ENCODE data around the gene GFPT2. TPM values are rescaled to one million over a fixed set of nuclear protein-coding genes. Genes with fewer than 3 reads are reported as not detected.

GFPT2 gene
- total RNA-seq, 2 donors from 2014 or later = 0.39 to 0.70 TPM

DNA sequence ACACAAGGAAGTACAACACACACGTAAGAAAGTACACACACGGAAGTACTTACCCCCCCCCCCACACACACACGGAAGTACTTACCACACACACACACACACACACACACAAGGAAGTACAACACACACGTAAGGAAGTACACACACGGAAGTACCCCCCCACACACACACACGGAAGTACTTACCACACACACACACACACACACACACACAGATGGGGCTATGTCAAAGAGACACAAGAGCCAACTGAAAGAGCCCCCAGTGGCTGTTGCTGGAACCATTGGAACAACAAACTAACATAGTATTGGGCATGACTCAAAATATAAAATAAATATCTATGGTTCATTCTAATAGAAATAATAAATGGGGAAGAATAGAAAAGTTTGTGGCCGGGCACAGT is 56.4 kb downstream of the GFPT2 start:
- peaks cover 0 to 2% of the 10 kb centered on the region in 2 donors for H3K36me3 Mint-ChIP-seq (ENCODE audit: insufficient read depth in 2 of 2)
- peaks cover 5% of the 10 kb centered on the region for H3K27me3 Mint-ChIP-seq (ENCODE audit: low read depth)
- H3K9me3 Mint-ChIP-seq = no peaks in the 10 kb centered on the region
- DNase-seq (no peak), ATAC-seq (replicated peaks in 1 of 2) (no peak)
- H3K27ac Mint-ChIP-seq = peak overlapping the region; percentile 22
- peaks cover 15% of the 10 kb centered on the region for H3K4me1 Mint-ChIP-seq (ENCODE audit: low read depth)
- H3K4me3 Mint-ChIP-seq = no peak overlapping the region

- peaks cover 2 to 5% of the 10 kb centered on the region in 2 donors for H3K36me3 Mint-ChIP-seq (ENCODE audit: insufficient read depth in 2 of 2)
- no peaks in the 10 kb centered on the region for H3K9me3 Mint-ChIP-seq
- no peaks in the 10 kb centered on the region for H3K27me3 Mint-ChIP-seq (ENCODE audit: low read depth)
- DNase-seq (no peak), ATAC-seq (replicated peaks in 1 of 2) (no peak)
- no peak overlapping the region for H3K4me3 Mint-ChIP-seq
- H3K4me1 Mint-ChIP-seq (ENCODE audit: low read depth) = peaks cover 27% of the 10 kb centered on the region
- H3K27ac Mint-ChIP-seq = no peak overlapping the region
Measured at GRCh38 chr5:180294913-180295555, 58.1 kb downstream of the GFPT2 start.

DNA sequence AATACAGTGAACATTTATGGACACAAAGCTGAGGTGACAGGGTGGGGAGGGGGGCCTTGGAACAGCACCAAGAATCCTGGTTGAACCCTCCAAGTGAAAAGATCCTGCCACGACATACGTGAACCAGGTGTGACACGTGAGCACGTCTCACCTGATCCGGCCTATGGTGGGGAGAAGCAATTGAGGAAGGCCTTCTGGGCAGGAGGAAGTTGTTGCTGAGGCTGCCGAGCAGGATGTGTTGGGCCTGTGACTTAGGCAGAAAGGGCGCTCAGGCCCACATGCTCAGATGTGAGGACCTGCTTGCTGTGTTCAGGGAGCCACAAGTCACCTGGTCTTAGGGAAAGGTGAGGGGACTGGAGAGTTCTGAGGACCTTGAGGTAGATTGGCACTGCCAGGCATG is 58.7 kb downstream of the GFPT2 start:
- ATAC-seq (replicated peaks in 1 of 2) = no peak
- H3K9me3 Mint-ChIP-seq = no peaks in the 10 kb centered on the region
- H3K4me3 Mint-ChIP-seq = no peak overlapping the region
- DNase-seq = no peak
- H3K27me3 Mint-ChIP-seq (ENCODE audit: low read depth) = no peaks in the 10 kb centered on the region
- peaks cover 33% of the 10 kb centered on the region for H3K4me1 Mint-ChIP-seq (ENCODE audit: low read depth)
- peaks cover 2 to 5% of the 10 kb centered on the region in 2 donors for H3K36me3 Mint-ChIP-seq (ENCODE audit: insufficient read depth in 2 of 2)
- H3K27ac Mint-ChIP-seq = no peak overlapping the region

DNA sequence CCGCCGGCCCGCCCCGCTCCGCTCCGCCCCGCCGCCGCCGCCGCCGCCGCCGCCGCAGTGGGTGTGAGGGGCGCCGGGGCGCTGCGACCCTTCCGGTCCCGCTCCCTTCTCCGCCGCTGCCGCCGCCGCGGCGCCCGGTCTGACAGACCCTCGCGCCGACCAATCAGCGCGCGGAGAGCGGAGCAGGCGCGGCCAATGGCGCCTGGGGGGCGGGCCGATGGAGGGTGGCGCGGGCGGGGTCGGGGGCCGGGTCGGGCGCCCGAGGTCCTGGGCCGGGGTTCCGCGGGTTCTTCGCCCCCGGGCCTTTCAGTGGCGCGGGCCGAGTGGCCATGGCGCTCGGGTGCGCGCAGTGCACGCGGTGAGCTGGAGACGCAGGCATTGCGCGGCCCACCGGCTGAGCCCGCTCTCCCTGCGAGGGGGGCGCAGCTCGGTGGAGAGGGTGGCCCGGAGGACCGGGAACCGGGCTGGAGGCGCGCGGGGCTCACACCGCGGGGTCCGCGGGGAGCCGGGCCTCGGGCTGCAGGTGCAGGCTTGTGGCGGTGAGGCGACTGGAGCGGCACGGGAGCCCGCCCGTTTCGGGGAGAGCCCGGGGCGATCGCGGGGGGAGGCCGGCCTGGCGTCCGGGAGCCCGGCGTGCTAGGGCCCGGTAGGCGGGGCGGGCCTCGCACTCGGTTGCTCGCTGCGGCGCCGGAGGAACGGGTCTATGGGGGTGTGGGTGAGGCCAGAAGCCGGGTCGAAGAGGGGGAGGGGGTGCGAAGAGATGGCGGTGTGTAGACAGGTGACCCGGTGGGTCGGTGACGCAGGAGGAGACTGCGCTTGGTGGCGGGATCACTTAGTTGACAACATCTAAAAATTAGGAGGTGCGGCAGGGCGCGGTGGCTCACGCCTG is 60.9 kb downstream of the GFPT2 start, which contains the start of gene MAPK9:
Gene MAPK9, minus strand, starts transcription at position 141 of the 889 bp plus-strand sequence. CDS start 11,522 bp downstream, outside the sequence.
- H3K4me3 Mint-ChIP-seq = peak within 1 kb of the TSS; percentile 97 to 99
- H3K9me3 Mint-ChIP-seq = no peaks in the 10 kb centered on the region
- DNase-seq (peak; percentile 88 to 89), ATAC-seq (replicated peaks in 1 of 2) (peak; percentile 86)
- H3K4me1 Mint-ChIP-seq (ENCODE audit: low read depth) = peaks cover 45% of the 10 kb centered on the region
- H3K36me3 Mint-ChIP-seq (ENCODE audit: insufficient read depth in 2 of 2) = peaks cover 2 to 5% of the 10 kb centered on the region in 2 donors
- peak within 1 kb of the TSS; percentile 92 for H3K27ac Mint-ChIP-seq
- no peaks in the 10 kb centered on the region for H3K27me3 Mint-ChIP-seq (ENCODE audit: low read depth)

DNA sequence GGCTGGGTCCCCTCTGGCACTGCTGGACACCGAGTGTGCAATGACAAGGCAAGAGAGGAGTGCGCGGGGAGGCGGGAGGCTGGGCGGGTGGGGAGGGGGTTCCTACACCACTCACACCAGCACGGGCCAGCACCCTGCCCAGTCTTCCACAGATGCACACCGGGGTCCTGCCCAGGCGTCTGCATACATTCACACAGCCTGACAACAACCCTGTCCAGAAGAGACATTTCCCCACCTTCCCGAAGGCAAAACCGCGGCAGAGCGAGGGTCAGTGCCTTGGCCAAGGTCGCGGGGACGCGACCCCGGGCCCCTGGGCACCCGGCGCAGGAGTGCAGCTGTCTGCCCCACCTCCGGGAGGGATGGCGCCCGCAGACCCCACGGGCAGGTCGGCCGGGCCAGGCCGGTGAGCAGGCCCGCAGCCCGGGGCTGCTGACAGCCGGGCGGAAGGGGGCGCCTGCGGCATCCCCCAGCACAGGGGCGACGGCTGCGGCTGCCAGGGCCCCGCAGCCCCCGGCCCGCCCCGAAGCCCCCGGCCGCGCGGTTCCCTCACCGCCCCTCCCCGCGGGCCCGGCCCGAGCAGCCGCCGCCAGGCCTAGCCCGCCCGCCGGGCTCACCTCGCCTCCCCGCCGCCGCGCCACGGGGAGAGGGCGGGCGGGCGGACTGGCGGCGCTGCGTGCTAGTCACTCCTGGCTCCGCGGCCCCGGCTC is 61.7 kb downstream of the GFPT2 start:
- Mint-ChIP-seq H3K27me3 (ENCODE audit: low read depth) (no peaks in the 10 kb centered on the region), H3K4me3 (peak overlapping the region; percentile 91 to 99), H3K36me3 (ENCODE audit: insufficient read depth in 2 of 2) (peaks cover 2 to 9% of the 10 kb centered on the region in 2 donors), H3K27ac (no peak overlapping the region), H3K4me1 (ENCODE audit: low read depth) (peaks cover 45% of the 10 kb centered on the region), H3K9me3 (no peaks in the 10 kb centered on the region)
- DNase-seq = peak; percentile 38 to 51
- ATAC-seq (replicated peaks in 1 of 2) = peak; percentile 23 to 28

DNA sequence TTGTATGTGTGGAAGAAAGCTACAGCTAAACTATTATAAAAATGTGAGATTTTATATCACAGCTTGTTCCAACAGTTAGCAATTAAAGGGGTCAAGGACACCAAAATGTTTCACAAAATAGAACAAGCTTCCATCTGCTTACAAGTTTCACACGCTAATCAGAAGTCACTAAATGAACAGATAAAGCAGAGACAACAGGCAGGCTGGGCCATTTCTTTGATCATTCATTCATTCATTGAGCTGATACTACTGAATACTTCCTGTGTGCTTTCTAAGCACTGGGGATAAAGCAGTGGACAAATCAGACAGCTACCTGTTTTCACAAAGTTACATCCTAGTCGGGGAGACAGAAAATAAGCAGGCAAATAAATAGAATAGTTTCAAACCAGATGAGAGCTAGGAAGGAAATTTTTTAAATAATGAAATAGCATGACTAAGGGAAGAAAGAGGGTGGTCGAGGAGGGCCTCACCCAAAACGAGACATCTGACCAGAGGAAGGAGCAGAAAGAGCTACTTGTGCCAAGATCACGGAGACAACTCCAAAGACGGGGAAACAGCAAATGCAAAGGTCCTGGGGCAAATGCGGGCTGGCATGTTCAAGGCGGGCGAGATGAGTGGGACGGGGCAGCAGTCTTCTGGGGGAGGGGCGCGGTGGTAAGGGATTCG is 62.4 kb downstream of the GFPT2 start:
- Mint-ChIP-seq H3K27ac (peak overlapping the region; percentile 90), H3K36me3 (ENCODE audit: insufficient read depth in 2 of 2) (peaks cover 2 to 9% of the 10 kb centered on the region in 2 donors), H3K27me3 (ENCODE audit: low read depth) (no peaks in the 10 kb centered on the region), H3K4me1 (ENCODE audit: low read depth) (peaks cover 45% of the 10 kb centered on the region), H3K9me3 (no peaks in the 10 kb centered on the region), H3K4me3 (peak overlapping the region; percentile 91 to 99)
- DNase-seq (no peak), ATAC-seq (replicated peaks in 1 of 2) (no peak)

DNA sequence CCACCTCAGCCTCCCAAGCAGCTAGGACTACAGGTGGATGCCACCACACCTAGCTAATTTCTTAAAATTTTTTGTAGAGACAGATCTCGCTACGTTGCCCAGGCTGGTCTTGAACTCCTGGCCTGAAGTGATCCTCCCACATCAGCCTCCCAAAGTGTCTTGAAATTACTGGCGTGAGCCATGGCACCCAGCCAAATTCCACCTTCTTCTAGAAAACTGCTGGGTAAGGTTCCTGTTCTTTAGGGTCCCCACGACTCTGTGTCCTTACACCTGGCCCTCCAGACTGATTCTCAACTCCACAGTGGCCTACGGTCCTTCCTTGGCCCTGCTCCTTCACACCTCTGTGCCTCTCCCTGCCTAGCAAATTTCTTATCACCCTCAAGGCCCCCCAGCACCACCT is 63.2 kb downstream of the GFPT2 start:
- Mint-ChIP-seq H3K27me3 (ENCODE audit: low read depth) (no peaks in the 10 kb centered on the region), H3K4me1 (ENCODE audit: low read depth) (peaks cover 45% of the 10 kb centered on the region), H3K4me3 (peak overlapping the region in 1 of 2 donors; percentile 99), H3K9me3 (no peaks in the 10 kb centered on the region), H3K27ac (no peak overlapping the region), H3K36me3 (ENCODE audit: insufficient read depth in 2 of 2) (peaks cover 2 to 10% of the 10 kb centered on the region in 2 donors)
- DNase-seq (no peak), ATAC-seq (replicated peaks in 1 of 2) (no peak)

GRCh38 chr5:180289433-180289832 is 63.7 kb downstream of the GFPT2 start:
- peaks cover 4 to 12% of the 10 kb centered on the region in 2 donors for H3K36me3 Mint-ChIP-seq (ENCODE audit: insufficient read depth in 2 of 2)

GRCh38 chr5:180287868-180288267 is 65.3 kb downstream of the GFPT2 start:
- H3K27me3 Mint-ChIP-seq (ENCODE audit: low read depth) = no peaks in the 10 kb centered on the region
- H3K9me3 Mint-ChIP-seq = no peaks in the 10 kb centered on the region
- no peak overlapping the region for H3K4me3 Mint-ChIP-seq
- peaks cover 34% of the 10 kb centered on the region for H3K4me1 Mint-ChIP-seq (ENCODE audit: low read depth)
- H3K27ac Mint-ChIP-seq = no peak overlapping the region
- ATAC-seq (replicated peaks in 1 of 2) (no peak), DNase-seq (no peak)
- H3K36me3 Mint-ChIP-seq (ENCODE audit: insufficient read depth in 2 of 2) = peaks cover 7 to 15% of the 10 kb centered on the region in 2 donors

More at GRCh38 chr5:180289433-180289832, 63.7 kb downstream of the GFPT2 start:
- ATAC-seq (replicated peaks in 1 of 2) (no peak), DNase-seq (no peak)
- no peaks in the 10 kb centered on the region for H3K9me3 Mint-ChIP-seq
- H3K4me1 Mint-ChIP-seq (ENCODE audit: low read depth) = peaks cover 45% of the 10 kb centered on the region
- no peak overlapping the region for H3K27ac Mint-ChIP-seq
- no peak overlapping the region for H3K4me3 Mint-ChIP-seq
- no peaks in the 10 kb centered on the region for H3K27me3 Mint-ChIP-seq (ENCODE audit: low read depth)

- no peak overlapping the region for H3K4me3 Mint-ChIP-seq
- H3K27ac Mint-ChIP-seq = no peak overlapping the region
- no peak for DNase-seq
- no peaks in the 10 kb centered on the region for H3K9me3 Mint-ChIP-seq
- H3K4me1 Mint-ChIP-seq (ENCODE audit: low read depth) = peaks cover 30% of the 10 kb centered on the region
- ATAC-seq (replicated peaks in 1 of 2) = no peak
- peaks cover 7 to 17% of the 10 kb centered on the region in 2 donors for H3K36me3 Mint-ChIP-seq (ENCODE audit: insufficient read depth in 2 of 2)
- H3K27me3 Mint-ChIP-seq (ENCODE audit: low read depth) = no peaks in the 10 kb centered on the region
Measured at GRCh38 chr5:180287404-180287803, 65.7 kb downstream of the GFPT2 start.

DNA sequence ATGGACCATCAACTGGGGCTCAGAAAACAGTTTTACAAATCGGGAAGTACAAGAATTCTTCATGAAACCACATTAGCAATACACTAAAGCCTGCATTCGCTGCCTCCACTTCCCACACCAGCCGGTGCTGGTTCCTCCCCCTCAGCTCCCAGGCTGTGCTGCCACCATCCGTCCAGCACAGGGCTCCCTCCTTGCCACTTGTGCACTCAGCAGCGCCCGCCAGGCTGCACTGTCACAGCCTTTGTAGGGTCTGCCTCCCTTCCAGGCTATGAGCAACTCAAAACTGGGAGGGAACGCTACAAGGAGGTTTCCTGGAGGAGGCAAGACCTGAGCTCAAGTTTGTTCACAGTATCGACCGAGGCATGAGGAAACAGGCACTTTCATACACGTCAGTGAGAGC is 69.0 kb downstream of the GFPT2 start:
- ATAC-seq (replicated peaks in 1 of 2) (no peak), DNase-seq (no peak)
- Mint-ChIP-seq H3K27ac (no peak overlapping the region), H3K9me3 (peaks cover 0 to 2% of the 10 kb centered on the region in 2 donors), H3K27me3 (ENCODE audit: low read depth) (no peaks in the 10 kb centered on the region), H3K4me3 (no peak overlapping the region), H3K4me1 (ENCODE audit: low read depth) (peaks cover 10% of the 10 kb centered on the region), H3K36me3 (ENCODE audit: insufficient read depth in 2 of 2) (peaks cover 13 to 39% of the 10 kb centered on the region in 2 donors)

DNA sequence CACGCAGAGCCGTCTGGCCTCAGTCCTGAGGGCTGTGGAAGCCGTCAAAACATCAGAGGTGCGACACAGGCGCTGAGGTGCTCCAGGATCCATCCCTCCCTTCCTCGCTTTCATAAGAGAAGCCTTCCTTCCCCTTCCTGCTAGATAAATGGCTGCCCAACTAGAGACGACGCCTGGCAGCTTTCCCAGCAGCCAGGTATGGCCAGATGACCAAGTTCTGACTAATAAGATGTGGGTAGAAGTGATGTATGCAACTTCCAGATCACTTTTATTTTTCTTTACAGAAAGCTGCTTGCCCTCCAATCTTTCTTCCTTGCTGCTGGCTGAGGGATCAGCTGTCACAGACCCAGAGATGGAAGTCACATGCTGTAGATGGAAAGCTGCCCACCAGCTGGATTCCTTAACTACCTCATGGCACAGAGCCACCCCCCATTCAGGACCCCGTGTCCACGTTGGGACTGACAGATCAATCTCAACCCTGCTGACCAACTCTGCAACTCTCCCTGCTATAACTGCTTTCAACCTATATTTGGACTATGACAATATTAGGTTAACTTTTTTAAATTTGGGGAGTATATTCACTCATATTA is 70.0 kb downstream of the GFPT2 start:
- Mint-ChIP-seq H3K4me1 (ENCODE audit: low read depth) (peaks cover 8% of the 10 kb centered on the region), H3K9me3 (peaks cover 0 to 4% of the 10 kb centered on the region in 2 donors), H3K36me3 (ENCODE audit: insufficient read depth in 2 of 2) (peaks cover 16 to 49% of the 10 kb centered on the region in 2 donors), H3K4me3 (no peak overlapping the region), H3K27ac (no peak overlapping the region), H3K27me3 (ENCODE audit: low read depth) (no peaks in the 10 kb centered on the region)
- ATAC-seq (replicated peaks in 1 of 2) (no peak), DNase-seq (no peak)
